ENCODE data around the gene KRT222. TPM values are rescaled to one million over a fixed set of nuclear protein-coding genes. Genes with fewer than 3 reads are reported as not detected.
A peak's percentile ranks its signal among the peaks of the same experiment; 100 is the strongest.

Gene KRT222
- total RNA-seq, 4 donors from 2014 or later, result 0.13 to 0.19 TPM; not detected in 2

- DNase-seq (ENCODE audit: low spot score in 2 of 2), result no peak
- TF ChIP-seq, protein P1, sequence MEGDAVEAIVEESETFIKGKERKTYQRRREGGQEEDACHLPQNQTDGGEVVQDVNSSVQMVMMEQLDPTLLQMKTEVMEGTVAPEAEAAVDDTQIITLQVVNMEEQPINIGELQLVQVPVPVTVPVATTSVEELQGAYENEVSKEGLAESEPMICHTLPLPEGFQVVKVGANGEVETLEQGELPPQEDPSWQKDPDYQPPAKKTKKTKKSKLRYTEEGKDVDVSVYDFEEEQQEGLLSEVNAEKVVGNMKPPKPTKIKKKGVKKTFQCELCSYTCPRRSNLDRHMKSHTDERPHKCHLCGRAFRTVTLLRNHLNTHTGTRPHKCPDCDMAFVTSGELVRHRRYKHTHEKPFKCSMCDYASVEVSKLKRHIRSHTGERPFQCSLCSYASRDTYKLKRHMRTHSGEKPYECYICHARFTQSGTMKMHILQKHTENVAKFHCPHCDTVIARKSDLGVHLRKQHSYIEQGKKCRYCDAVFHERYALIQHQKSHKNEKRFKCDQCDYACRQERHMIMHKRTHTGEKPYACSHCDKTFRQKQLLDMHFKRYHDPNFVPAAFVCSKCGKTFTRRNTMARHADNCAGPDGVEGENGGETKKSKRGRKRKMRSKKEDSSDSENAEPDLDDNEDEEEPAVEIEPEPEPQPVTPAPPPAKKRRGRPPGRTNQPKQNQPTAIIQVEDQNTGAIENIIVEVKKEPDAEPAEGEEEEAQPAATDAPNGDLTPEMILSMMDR (IDR thresholded peaks at IDR 0.05), result no peak
- TF ChIP-seq POLR2A (IDR thresholded peaks at IDR 0.05), result no peak
- WGBS, 2 donors, result 45 to 52% methylated on average over 16 of the region's 16 CpGs
- intact Hi-C loops (cut with DNase I; ENCODE audit: low total_unique reads), result loop anchor here (10.0 kb wide), 1 partner anchor 166 kb away; the partner anchor contains the start of gene KRT27
- no peak overlapping the region for H3K4me3 ChIP-seq (ENCODE audit: low read depth, poor library complexity, severe bottlenecking)
Measured at GRCh38 chr17:40618754-40619625, 46.0 kb downstream of the KRT222 start.

DNA sequence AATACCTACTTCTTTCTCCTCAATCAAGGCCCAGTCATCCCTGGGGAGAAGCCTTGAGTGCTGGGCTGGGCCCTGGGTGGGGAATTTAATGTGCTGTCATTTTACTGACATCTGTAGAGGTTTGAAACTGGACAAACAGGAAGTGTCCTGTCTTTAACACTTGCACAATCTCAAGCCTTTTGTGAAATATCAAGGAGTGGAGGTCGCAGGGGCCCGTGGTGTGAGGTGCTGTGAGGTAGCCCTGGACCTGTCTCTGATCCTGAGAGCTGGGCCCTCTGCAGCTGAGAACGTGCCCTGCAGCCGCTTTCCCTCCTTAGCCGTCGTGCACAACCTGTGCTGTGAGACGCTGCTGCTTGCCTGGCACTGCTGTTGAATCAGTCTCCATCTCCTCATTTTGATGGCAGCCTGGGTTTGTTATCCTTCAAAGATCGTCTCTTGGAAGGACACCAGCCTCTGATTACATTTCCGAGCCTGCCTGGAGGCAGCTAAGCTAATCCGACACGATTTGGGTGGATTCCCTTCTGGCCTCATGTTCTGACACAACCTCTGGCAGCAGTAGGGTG is 47.2 kb downstream of the KRT222 start:
- no peak for TF ChIP-seq POLR2A (IDR thresholded peaks at IDR 0.05)
- TF ChIP-seq, protein P1 (IDR thresholded peaks at IDR 0.05), result no peak
- H3K4me3 ChIP-seq (ENCODE audit: low read depth, poor library complexity, severe bottlenecking), result no peak overlapping the region
- peak in 1 of 2 donors; percentile 58 for DNase-seq (ENCODE audit: low spot score in 2 of 2)
- intact Hi-C loops (cut with DNase I; ENCODE audit: low total_unique reads), result loop anchor here (10.0 kb wide), 1 partner anchor 167 kb away; the partner anchor contains the start of gene KRT27
- WGBS, 2 donors, result 28 to 46% methylated on average over 11 of the region's 11 CpGs

DNA sequence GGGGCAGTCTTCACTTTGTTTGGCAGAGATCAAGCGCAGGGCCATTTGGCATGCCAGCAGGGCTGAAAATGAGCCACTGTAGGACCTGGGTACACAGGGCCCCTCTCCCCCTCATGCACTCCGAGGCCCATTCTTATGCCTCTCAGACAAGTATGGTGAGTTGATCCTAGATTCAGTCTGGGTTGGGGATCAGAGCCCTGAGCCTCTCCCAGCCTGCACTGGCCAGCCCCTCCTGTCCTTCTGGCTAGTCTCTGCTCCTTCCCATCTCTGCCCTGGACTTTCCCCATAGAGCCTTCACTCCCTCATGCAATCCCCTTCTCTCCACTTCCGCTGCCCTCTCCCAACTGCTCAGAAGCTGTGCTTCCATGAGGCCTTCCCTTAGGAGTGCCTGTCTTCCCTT is 48.4 kb downstream of the KRT222 start:
- intact Hi-C loops (cut with DNase I; ENCODE audit: low total_unique reads), result loop anchor here (10.0 kb wide), 1 partner anchor 168 kb away; the partner anchor contains the start of gene KRT27
- H3K4me3 ChIP-seq (ENCODE audit: low read depth, poor library complexity, severe bottlenecking), result no peak overlapping the region
- TF ChIP-seq, protein P1 (IDR thresholded peaks at IDR 0.05), result no peak
- TF ChIP-seq POLR2A (IDR thresholded peaks at IDR 0.05), result no peak
- no peak for DNase-seq (ENCODE audit: low spot score in 2 of 2)
- 76 to 95% methylated on average over 3 of the region's 3 CpGs for WGBS, 2 donors

- 90 to 94% methylated on average over 10 of the region's 10 CpGs for WGBS, 2 donors
- no peak overlapping the region for H3K4me3 ChIP-seq (ENCODE audit: low read depth, poor library complexity, severe bottlenecking)
- intact Hi-C loops (cut with DNase I; ENCODE audit: low total_unique reads), result loop anchor here (10.0 kb wide), 1 partner anchor 169 kb away; the partner anchor contains the start of gene KRT27
- TF ChIP-seq POLR2A (IDR thresholded peaks at IDR 0.05), result no peak
- TF ChIP-seq, protein P1 (IDR thresholded peaks at IDR 0.05), result no peak
- no peak for DNase-seq (ENCODE audit: low spot score in 2 of 2)
Measured at GRCh38 chr17:40615841-40616476, 49.0 kb downstream of the KRT222 start.

- intact Hi-C loops (cut with DNase I; ENCODE audit: low total_unique reads), result loop anchor here (10.0 kb wide), 1 partner anchor 170 kb away; the partner anchor contains the start of gene KRT27
- 63 to 69% methylated on average over 7 of the region's 7 CpGs for WGBS, 2 donors
- no peak for DNase-seq (ENCODE audit: low spot score in 2 of 2)
- H3K4me3 ChIP-seq (ENCODE audit: low read depth, poor library complexity, severe bottlenecking), result no peak overlapping the region
- TF ChIP-seq, protein P1 (IDR thresholded peaks at IDR 0.05), result no peak
- TF ChIP-seq POLR2A (IDR thresholded peaks at IDR 0.05), result no peak
Measured at GRCh38 chr17:40615068-40615840, 49.7 kb downstream of the KRT222 start.

All from lower leg skin (tissue), 4 donors.